GM19240 (cell line): Measurements from ENCODE around the gene LOXL1.
"Not testable (repeated sequence)": the region's sequence is repeated elsewhere in the genome, so short reads cannot be mapped to it uniquely, and the experiment has no call there.

Experiments
- DNase-seq: peaks from one replicate; pipeline ENCODE4 v3.0.0; 2011; ENCODE audit warnings: low spot score; ENCODE audit not compliant: insufficient read length

Gene LOXL1

GRCh38 chr15:73952171-73952912 is 26.1 kb downstream of the LOXL1 start:
- DNase-seq, result no peak

- DNase-seq, result no peak
Measured at GRCh38 chr15:73952913-73953750, 26.9 kb downstream of the LOXL1 start.

GRCh38 chr15:73954188-73955145 is 28.2 kb downstream of the LOXL1 start:
- no peak for DNase-seq

- DNase-seq, result no peak
Measured at GRCh38 chr15:73955326-73955725, 29.1 kb downstream of the LOXL1 start.

- DNase-seq, result no peak
Measured at GRCh38 chr15:73955861-73956742, 29.8 kb downstream of the LOXL1 start.

GRCh38 chr15:73956743-73957135 is 30.5 kb downstream of the LOXL1 start:
- DNase-seq, result no peak

GRCh38 chr15:73957276-73957675 is 31.0 kb downstream of the LOXL1 start:
- DNase-seq, result no peak

- DNase-seq, result no peak
Measured at GRCh38 chr15:73957785-73958184, 31.5 kb downstream of the LOXL1 start.

- DNase-seq, result no peak
Measured at GRCh38 chr15:73959012-73959581, 32.8 kb downstream of the LOXL1 start.

- no peak for DNase-seq
Measured at GRCh38 chr15:73959801-73960200, 33.5 kb downstream of the LOXL1 start.

- not testable (repeated sequence) for DNase-seq
Measured at GRCh38 chr15:73960472-73961070, 34.3 kb downstream of the LOXL1 start.

- DNase-seq, result no peak
Measured at GRCh38 chr15:73962433-73962832, 36.2 kb downstream of the LOXL1 start.

- DNase-seq, result peak; percentile 72
Measured at GRCh38 chr15:73964736-73965093, 38.5 kb downstream of the LOXL1 start.

GRCh38 chr15:73965094-73965757 is 39.0 kb downstream of the LOXL1 start:
- no peak for DNase-seq

- DNase-seq, result peak; percentile 46
Measured at GRCh38 chr15:73965758-73966113, 39.5 kb downstream of the LOXL1 start.

- no peak for DNase-seq
Measured at GRCh38 chr15:73968461-73968860, 42.2 kb downstream of the LOXL1 start.

- no peak for DNase-seq
Measured at GRCh38 chr15:73969151-73969759, 43.0 kb downstream of the LOXL1 start.

- DNase-seq, result peak; percentile 69
Measured at GRCh38 chr15:73972984-73973682, 46.9 kb downstream of the LOXL1 start.
